Measurements from ENCODE around the gene COL6A2. TPM values are rescaled to one million over a fixed set of nuclear protein-coding genes. Genes with fewer than 3 reads are reported as not detected.

COL6A2 gene
- total and polyA plus RNA-seq, 2 donors (not counting 1 experiment from before 2014, with no cell fraction given), result 1.2 to 2.1 TPM

DNA sequence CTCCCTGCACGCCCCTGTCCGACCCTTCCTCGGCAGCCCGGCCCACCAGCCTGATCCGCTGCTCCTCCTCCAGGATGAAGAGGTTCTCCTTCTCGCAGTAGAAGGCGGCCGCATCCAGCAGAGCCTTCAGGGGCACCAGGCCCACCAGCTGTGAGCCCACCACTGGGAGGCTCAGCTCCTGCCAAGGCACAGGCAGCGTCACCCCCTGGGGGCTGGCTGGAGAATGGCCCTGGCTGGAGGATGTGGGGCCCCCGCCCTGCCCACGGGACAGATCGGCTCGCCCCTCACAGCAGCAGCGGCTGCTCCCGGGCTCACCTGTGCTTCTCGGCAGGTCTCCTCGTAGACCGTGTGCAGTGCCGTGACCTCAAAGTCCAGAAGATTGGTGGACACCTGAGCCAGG, 52.2 kb downstream of the COL6A2 start:
- ATAC-seq (ENCODE audit: low read depth) (no peak), DNase-seq (no peak)
- POLR2A ChIA-PET, result no interaction called here
- Mint-ChIP-seq H3K27ac (no peak overlapping the region), H3K27me3 (no peaks in the 10 kb centered on the region), H3K9me3 (ENCODE audit: insufficient read depth) (no peaks in the 10 kb centered on the region), H3K4me3 (no peak overlapping the region), H3K4me1 (no peaks in the 10 kb centered on the region)
- intact Hi-C loops (cut with micrococcal nuclease), result no loop called here
- H3K79me2 ChIP-seq (ENCODE audit: control insufficient read depth, insufficient read depth, low read length), result no peaks in the 10 kb centered on the region
- H3K4me2 ChIP-seq (replicated peaks; ENCODE audit: low read depth, low read length, poor library complexity, severe bottlenecking), result no peak overlapping the region
- H4K20me1 ChIP-seq (ENCODE audit: control insufficient read depth, insufficient read depth, low read length, poor library complexity, severe bottlenecking), result no peaks in the 10 kb centered on the region
- H3K4me3 ChIP-seq (ENCODE audit: control extremely low read depth in 1 of 5, extremely low read depth in 1 of 5, insufficient read depth in 1 of 5, low read depth in 2 of 5, low read length in 4 of 5), result no peak overlapping the region
- TF ChIP-seq EZH2 (IDR thresholded peaks at IDR 0.05; ENCODE audit: borderline replicate concordance, insufficient read depth, low read depth, low read length, poor library complexity, severe bottlenecking), result no peak
- TF ChIP-seq, protein P1, sequence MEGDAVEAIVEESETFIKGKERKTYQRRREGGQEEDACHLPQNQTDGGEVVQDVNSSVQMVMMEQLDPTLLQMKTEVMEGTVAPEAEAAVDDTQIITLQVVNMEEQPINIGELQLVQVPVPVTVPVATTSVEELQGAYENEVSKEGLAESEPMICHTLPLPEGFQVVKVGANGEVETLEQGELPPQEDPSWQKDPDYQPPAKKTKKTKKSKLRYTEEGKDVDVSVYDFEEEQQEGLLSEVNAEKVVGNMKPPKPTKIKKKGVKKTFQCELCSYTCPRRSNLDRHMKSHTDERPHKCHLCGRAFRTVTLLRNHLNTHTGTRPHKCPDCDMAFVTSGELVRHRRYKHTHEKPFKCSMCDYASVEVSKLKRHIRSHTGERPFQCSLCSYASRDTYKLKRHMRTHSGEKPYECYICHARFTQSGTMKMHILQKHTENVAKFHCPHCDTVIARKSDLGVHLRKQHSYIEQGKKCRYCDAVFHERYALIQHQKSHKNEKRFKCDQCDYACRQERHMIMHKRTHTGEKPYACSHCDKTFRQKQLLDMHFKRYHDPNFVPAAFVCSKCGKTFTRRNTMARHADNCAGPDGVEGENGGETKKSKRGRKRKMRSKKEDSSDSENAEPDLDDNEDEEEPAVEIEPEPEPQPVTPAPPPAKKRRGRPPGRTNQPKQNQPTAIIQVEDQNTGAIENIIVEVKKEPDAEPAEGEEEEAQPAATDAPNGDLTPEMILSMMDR (IDR thresholded peaks at IDR 0.05), result no peak
- CTCF ChIA-PET, result no interaction called here
- no peaks in the 10 kb centered on the region for H3K27me3 ChIP-seq (replicated peaks in 1 of 4; ENCODE audit: control extremely low read depth in 1 of 4, control insufficient read depth in 3 of 4, insufficient read depth in 4 of 4, low read length in 3 of 4)
- 93% methylated on average over 19 of the region's 19 CpGs for whole genome bisulfite sequencing (ENCODE audit: insufficient coverage)
- no peaks in the 10 kb centered on the region for H3K36me3 ChIP-seq (replicated peaks in 1 of 2; ENCODE audit: control extremely low read depth in 1 of 2, control insufficient read depth in 1 of 2, extremely low read depth in 1 of 2, insufficient read depth in 2 of 2, low read length in 1 of 2)
- peaks cover 0 to 5% of the 10 kb centered on the region in 2 donors for H3K4me1 ChIP-seq (ENCODE audit: control insufficient read depth in 2 of 2, insufficient read depth in 2 of 2, low read length in 2 of 2)
- H3K27ac ChIP-seq (ENCODE audit: low read length in 2 of 2), result no peak overlapping the region
- H2AFZ ChIP-seq (ENCODE audit: insufficient read depth, low read depth, low read length, poor library complexity, severe bottlenecking), result no peak overlapping the region
- no peaks in the 10 kb centered on the region for H3K9me3 ChIP-seq (ENCODE audit: control extremely low read depth in 1 of 3, control insufficient read depth in 2 of 3, insufficient read depth in 1 of 3, low read length in 2 of 3)
- no peak overlapping the region for H3K9ac ChIP-seq (ENCODE audit: low read length)

DNA sequence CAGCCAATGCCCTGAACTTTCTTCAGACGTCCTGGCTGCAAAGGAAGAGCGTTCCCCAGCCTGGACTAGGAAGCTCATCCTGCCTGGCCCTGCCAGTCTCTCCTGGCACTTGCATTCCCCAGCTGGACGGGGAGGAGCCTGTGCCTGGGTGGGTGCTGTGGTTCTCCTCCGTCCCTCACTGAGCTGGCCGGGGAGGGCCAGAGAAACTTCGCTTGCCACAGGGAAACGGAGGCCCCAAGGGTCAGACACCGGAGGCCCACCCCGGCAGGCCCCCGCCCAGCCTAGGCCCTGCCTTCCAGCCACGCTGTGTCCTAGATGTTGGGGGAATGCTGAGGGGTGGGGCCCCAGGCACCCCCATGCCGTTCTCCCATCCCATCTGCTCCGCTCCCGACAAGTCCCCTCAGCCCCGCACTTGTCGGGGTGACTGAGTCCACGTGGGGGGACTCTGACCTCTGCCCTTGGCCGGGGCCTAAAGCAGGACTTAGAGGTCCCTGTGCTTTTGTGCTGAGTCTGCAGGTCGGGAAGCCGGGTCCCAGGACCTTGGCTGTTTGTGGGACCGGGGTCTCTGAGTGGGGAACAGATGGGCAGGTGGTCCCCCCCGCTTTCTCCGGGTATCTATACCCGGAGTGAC, 52.7 kb downstream of the COL6A2 start:
- H4K20me1 ChIP-seq (ENCODE audit: control insufficient read depth, insufficient read depth, low read length, poor library complexity, severe bottlenecking), result no peaks in the 10 kb centered on the region
- no peak overlapping the region for H3K4me2 ChIP-seq (replicated peaks; ENCODE audit: low read depth, low read length, poor library complexity, severe bottlenecking)
- H3K9me3 Mint-ChIP-seq (ENCODE audit: insufficient read depth), result no peaks in the 10 kb centered on the region
- no peak overlapping the region for H3K9ac ChIP-seq (ENCODE audit: low read length)
- H3K4me3 Mint-ChIP-seq, result no peak overlapping the region
- H3K27me3 ChIP-seq (replicated peaks in 1 of 4; ENCODE audit: control extremely low read depth in 1 of 4, control insufficient read depth in 3 of 4, insufficient read depth in 4 of 4, low read length in 3 of 4), result no peaks in the 10 kb centered on the region
- no peak overlapping the region for H3K27ac ChIP-seq (ENCODE audit: low read length in 2 of 2)
- no peak for TF ChIP-seq EZH2 (IDR thresholded peaks at IDR 0.05; ENCODE audit: borderline replicate concordance, insufficient read depth, low read depth, low read length, poor library complexity, severe bottlenecking)
- TF ChIP-seq, protein P1 (IDR thresholded peaks at IDR 0.05), result no peak
- no peak for DNase-seq
- H3K4me3 ChIP-seq (ENCODE audit: control extremely low read depth in 1 of 5, extremely low read depth in 1 of 5, insufficient read depth in 1 of 5, low read depth in 2 of 5, low read length in 4 of 5), result no peak overlapping the region
- peaks cover 0 to 5% of the 10 kb centered on the region in 2 donors for H3K4me1 ChIP-seq (ENCODE audit: control insufficient read depth in 2 of 2, insufficient read depth in 2 of 2, low read length in 2 of 2)
- POLR2A ChIA-PET, result no interaction called here
- CTCF ChIA-PET, result no interaction called here
- no peaks in the 10 kb centered on the region for H3K79me2 ChIP-seq (ENCODE audit: control insufficient read depth, insufficient read depth, low read length)
- ATAC-seq (ENCODE audit: low read depth), result no peak
- WGBS (ENCODE audit: insufficient coverage), result 90% methylated on average over 24 of the region's 24 CpGs
- H3K27ac Mint-ChIP-seq, result no peak overlapping the region
- intact Hi-C loops (cut with micrococcal nuclease), result no loop called here
- no peak overlapping the region for H2AFZ ChIP-seq (ENCODE audit: insufficient read depth, low read depth, low read length, poor library complexity, severe bottlenecking)
- H3K4me1 Mint-ChIP-seq, result no peaks in the 10 kb centered on the region
- no peaks in the 10 kb centered on the region for H3K27me3 Mint-ChIP-seq
- H3K36me3 ChIP-seq (replicated peaks in 1 of 2; ENCODE audit: control extremely low read depth in 1 of 2, control insufficient read depth in 1 of 2, extremely low read depth in 1 of 2, insufficient read depth in 2 of 2, low read length in 1 of 2), result no peaks in the 10 kb centered on the region
- no peaks in the 10 kb centered on the region for H3K9me3 ChIP-seq (ENCODE audit: control extremely low read depth in 1 of 3, control insufficient read depth in 2 of 3, insufficient read depth in 1 of 3, low read length in 2 of 3)

Measured in B cell (primary cell).